Measurements from ENCODE around the gene CDK2AP2.
"Not testable (repeated sequence)": the region's sequence is repeated elsewhere in the genome, so short reads cannot be mapped to it uniquely, and the experiment has no call there.

CDK2AP2 gene, protein sequence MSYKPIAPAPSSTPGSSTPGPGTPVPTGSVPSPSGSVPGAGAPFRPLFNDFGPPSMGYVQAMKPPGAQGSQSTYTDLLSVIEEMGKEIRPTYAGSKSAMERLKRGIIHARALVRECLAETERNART

DNA sequence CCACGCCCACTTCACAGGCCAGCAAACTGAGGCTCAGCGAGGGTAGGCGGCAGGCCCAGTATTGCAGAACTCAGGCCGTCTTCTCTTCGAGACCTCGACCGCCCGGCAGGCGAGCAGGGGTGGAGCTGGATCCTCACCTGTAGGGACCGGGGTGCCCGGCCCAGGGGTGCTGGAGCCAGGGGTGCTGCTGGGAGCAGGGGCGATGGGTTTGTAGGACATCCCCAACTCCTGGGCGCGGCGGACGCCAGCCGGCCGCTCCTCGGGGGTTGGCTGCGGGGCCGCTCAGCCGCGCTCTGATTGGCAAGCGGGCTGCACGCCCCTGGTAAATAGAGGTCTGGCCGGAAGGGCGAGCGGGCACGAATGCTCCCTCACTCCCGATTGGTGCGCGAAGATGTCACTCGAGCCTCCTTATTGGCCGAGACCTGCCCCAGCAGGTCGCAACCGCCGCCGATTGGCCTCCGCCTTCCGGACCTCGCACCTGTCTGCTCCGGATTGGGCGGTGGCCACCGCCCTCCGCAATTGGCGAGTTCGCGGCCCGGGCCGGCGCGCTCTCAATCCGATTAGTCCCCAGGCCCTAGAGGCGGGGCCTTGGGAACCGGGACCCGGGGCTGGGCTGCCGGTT lies at the start of gene CDK2AP2:
Gene CDK2AP2, minus strand, starts transcription at position 299 of the 622 bp plus-strand sequence. Its CDS starts 80 bp downstream, at position 219.
- DNase-seq: peak; percentile 95 to 97

DNA sequence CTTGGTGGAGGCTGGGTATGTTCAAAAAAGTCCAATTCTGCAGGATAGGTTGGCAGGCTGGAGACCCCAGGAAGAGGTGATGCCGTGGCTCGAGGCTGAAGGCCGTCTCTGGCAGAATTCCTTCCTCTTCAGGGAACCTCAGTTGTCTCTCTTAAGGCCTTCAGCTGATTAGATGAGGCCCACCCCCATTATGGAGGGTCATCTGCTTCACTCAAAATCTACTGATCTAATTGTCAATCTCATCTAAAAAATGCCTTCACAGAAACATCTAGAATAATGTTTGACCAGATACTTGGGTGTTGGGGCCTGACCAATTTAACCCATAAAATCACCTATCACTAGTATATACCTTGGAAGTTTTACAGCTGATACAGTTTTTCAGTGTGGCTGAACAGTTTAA lies 48.3 kb upstream of the CDK2AP2 start:
- no peak for DNase-seq

DNA sequence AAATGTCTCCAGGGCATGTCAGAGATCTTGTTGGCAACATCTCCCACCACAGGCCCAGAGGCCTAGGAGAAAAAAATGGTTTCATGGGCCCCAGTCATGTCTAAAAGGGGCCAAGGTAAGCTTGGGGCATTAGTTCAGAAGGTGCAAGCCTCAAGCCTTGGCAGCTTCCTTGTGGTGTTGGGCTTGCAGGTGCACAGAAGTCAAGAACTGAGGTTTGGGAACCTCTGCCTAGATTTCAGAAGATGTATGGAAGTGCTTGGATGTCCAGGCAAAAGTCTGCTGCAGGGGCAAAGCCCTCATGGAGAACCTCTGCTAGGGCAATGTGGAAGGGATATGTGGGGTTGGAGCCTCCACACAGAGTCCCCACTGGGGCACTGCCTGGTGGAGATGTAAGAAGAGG lies 43.7 kb upstream of the CDK2AP2 start:
- not testable (repeated sequence) for DNase-seq

DNA sequence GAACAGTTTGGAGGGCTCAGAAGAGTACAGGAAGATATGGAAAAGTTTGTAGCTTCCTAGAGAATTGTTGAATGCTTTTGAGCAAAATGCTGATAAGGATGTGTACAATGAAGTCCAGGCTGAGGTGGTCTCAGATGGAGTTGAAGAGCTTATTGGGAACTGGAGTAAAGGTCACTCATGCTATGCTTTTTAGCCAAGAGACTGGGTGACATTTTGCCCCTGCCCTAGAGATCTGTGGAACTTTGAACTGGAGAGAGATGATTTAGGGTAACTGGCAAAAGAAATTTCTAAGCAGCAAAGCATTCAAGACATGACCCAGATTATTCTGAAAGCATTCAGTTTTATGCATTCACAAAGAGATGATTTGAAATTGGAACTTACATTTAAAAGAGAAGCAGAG lies 43.2 kb upstream of the CDK2AP2 start:
- no peak for DNase-seq

DNA sequence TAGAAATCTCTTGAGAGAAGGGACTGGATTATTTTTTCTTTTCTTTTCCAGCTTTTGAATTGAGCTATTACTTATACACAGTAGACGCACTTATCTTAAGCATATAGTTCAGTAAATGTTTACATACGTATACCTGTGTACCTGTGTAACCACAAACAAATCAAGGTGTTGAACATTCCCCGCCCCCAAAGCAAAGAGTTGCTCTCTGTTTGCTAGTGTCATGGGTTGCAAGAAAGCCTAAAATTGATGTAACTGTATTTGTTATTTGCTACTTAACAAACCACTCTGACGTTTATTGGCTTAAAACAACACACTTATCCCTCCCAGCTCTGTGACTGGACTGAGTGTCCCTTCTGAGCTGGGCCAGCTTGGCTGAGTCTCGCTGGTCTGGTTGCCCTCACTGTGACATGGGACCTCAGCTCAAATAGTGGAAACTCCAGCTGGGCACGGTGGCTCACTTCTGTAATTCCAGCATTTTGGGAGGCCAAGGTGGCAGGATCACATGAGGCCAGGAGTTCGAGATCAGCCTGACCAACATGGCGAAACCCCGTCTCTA lies 40.7 kb upstream of the CDK2AP2 start:
- DNase-seq: no peak

DNA sequence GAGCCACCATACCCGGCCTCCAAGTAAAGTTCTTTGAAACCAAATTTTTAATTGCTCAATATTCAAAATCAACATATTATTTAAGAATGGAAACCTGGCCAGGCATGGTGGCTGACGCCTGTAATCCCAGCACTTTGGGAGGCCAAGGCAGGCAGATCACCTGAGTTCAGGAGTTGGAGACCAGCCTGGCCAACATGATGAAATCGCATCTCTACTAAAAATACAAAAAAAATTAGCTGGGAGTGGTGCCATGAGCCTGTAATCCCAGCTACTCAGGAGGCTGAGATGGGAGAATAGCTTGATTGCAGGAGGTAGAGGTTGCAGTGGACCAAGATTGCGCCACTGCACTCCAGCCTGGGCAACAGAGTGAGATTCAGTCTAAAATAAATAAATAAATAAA lies 40.1 kb upstream of the CDK2AP2 start:
- not testable (repeated sequence) for DNase-seq

DNA sequence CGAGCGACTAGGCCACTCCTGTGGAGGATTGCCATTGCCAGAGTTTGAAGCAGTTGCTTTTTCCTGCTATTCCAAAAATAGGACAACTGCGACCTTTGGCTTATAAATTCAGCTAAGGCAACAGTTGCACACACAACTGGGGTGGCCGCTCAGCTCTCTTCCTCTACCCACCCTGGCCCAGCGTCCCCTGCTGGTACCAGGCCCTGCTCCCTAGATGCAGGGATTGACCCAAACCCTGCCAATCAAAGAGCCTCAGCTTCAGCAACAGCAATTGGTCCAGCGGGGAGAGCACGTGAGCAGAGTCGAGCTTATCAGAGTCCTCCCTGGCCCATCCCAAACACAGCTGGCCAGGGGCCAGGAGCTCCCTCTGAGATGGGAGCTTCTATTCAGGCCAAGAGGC lies 37.3 kb upstream of the CDK2AP2 start:
- DNase-seq: peak in 1 of 2 experiments; percentile 2

DNA sequence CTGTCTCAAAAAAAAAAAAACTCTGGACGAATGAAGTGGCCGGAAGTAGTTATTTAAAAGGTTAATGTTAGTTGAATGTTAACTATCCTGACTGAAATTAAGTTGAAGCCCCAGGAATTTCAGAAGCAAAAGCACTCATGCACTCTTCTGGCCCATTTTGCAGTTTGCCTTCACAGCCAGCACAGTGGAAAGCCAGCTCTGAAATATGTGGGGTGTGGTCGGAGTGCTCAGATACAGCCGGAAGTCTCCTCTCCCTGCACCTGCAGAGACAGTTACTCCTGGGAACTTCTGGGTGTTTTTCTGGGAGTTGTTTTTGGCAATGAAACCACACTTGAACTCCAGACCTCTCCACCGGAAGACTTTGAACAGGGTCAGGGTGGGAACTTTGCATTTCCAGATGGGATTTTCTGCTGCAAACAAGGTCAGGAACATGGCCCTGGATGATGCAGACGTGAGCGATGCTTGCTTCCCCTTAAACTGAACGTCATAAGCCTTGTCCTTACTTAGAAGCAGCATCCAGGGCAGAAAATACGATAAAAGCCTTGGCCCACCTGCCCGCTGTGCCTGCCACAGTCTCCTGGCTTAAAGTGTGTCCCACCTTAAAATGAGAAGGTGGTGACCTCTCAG lies 36.8 kb upstream of the CDK2AP2 start:
- DNase-seq: no peak

DNA sequence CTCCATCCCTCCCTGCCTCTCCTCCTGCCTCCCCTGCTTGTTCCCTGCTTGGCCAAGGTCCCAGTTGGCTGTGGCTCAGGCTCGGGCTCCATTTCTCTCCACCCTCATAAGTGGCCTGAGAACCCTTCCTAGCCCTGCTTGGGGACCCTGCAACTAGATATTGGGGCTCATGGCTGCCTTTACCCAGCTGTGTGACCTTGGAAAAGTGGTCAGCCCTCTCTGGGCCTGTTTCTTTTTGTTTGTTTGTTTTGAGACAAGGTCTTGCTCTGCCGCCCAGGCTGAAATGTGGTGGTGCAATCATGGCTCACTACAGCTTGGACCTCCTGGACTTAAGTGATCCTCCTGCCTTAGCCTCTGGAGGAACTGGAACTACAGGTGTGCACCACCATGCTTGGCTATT lies 35.6 kb upstream of the CDK2AP2 start:
- DNase-seq: no peak

DNA sequence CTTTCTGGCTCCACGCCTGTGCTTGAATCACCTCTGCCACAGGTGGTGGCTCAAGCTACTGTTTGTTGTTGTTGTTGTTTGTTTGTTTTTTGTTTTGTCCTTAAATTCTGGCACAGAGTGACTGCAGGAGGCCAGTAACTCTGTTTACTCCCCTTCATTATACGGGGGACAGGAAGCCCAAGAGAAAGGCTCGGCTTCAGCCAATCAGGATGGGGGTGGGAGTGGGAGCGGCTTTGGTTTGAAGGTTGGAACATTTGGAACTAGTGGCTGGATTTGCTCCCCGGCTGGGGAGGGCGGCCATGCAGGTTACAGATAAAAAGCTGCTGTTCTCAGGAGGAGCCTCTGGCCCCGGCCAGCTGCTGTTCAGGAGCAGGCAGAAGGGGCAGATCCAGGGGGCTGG lies 35.0 kb upstream of the CDK2AP2 start:
- DNase-seq: no peak

DNA sequence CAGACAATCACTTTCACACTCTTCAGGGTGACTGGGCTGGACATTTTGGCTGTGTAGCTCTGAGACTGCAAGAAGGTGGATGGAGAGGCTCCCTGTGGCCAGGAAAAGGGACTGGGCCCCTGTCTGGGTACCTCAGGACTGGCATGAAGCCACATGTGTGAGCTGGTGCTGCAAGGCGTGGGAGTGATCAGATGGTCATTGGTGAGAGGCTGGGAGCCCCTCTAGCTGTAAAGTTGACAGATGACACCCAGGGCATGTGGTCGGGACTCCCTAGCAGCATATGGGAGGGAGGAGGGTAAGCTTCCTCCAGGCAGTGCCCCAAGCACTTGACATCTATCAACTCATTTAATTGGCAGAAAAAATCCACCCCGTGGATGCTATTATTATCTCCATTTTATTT lies 34.2 kb upstream of the CDK2AP2 start:
- no peak for DNase-seq

DNA sequence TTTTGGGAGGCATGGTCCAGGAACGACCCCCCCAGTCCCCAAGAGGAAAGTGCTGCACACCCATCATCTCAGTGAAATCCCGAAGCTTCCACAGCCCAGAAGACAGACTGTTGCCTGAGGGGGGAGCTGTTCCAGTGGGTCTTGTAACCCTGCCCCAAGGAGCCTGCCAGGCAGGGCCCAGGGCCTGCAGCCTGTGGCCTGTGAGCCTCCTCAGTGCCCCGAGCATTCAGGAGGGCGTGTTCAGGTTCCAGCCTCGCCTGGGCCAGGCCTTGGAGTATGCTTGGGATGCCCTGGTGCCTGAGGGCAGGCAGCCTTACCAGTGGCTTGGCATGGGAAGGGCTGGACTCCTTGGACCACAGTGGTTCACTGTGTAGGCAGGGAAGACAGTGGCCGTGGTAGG lies 33.2 kb upstream of the CDK2AP2 start:
- DNase-seq: no peak

DNA sequence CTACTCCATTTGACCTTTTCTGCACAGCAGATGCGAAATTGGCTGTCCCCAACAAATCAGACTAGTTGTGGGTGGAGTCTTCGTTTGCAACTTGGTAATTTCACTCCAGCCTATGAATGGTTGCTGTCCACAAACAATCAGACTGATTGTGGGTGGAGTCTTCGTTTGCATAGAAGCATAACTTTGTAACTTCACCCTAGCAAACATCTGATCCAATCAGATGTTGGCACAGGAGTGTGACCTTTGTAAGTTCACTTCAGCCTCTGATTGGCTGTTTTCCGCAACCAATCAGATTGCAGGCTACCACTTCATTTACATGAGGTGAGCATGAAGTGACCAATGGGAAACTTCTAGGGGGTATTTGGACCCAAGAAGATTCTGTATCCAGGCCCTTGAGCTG lies 31.6 kb upstream of the CDK2AP2 start:
- no peak for DNase-seq

DNA sequence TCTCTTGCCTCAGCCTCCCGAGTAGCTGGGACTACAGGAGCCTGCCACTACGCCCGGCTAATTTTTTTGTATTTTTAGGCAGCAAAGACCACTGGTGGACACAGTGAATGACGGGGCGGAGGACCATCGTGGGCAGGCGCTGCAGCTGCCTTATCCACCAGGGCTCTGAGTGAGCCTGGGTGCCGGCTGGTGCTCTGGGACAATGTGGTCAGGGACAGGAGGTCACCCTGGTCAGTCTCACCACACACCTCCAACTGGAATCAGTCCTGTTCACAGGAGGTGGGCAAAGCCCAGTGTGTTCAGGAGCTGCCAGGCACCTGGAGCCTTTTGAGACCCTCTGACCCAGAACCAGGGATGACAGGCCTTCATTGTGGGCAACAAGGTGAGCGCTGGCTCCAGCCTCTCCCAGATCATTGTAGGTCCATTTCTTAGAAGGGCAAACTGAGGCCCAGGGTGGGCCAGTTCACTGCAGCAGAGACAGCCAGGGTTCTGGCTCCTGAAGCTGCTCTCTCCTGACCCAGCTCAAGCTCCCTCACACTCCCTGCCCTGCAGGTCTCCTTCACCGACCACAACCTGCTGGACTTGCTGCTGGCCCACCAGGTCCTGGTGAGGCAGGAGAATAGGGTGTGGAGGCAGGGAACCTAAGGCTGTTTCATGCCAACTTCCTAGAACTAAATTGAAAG lies 31.0 kb upstream of the CDK2AP2 start:
- DNase-seq: no peak

DNA sequence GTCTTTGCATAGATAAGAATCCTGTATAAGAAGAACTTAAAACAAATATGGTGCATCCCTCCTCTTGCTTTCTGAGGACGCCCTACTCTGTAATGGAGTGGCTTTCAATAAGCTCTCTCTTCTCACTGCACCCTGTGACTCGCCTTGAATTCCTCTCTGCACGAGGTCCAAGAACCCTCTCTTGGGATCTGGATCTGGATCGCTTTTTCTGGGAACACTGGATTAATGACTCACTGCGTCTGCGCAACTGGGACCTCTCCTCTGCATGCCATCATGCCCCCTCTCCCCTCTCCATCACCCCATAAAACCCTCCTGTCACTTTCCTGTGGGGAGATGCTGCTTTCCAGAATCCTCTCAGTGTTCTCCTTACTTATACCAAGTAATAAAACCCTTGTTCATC lies 30.3 kb upstream of the CDK2AP2 start:
- DNase-seq: no peak

DNA sequence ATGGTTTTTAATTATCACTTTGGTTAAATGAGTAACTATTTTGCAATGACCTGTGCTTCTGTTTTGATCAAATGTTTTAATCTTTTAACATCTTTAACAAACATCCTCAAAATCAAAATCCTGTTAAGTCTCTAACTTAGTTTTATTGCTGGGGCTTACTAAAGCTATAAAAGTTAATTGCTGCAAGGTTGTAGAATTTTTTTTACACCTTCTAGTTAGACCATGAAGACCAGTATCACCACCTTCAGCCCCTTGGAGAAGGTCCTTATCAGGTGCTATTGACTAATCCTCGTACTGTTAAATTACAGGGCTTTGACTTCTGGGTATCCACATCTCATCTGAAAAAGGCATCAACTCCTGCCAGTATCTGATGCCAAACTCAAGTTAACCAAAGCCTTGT lies 27.6 kb upstream of the CDK2AP2 start:
- no peak for DNase-seq

DNA sequence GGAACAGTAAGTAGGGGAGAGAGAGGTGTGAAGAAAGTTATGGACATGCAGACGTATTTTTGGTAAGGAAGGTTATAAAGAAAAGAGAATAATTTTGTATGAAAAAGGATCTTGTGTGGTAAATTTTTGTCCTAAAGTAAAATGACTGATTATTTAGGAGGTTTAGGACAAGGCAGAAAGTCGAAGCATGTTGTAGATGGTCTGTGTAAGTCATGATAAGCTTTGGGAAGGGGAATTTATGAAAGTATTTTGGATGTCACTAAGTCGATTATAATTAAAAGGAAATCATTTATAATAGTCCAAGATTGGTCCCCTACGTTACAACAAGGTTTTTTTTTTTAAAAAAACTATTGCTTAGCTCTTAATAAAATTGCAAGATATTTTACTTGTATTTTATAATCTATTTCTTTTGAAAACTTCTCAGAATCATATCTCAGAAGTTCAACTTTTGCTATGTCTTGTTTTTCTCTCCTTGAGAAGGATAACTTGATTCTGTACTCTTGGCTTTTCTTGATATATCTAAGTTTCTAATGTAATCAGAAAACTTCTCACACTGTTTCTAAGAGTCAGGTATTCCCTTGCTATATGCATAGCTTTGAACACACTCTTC lies 26.2 kb upstream of the CDK2AP2 start:
- no peak for DNase-seq

DNA sequence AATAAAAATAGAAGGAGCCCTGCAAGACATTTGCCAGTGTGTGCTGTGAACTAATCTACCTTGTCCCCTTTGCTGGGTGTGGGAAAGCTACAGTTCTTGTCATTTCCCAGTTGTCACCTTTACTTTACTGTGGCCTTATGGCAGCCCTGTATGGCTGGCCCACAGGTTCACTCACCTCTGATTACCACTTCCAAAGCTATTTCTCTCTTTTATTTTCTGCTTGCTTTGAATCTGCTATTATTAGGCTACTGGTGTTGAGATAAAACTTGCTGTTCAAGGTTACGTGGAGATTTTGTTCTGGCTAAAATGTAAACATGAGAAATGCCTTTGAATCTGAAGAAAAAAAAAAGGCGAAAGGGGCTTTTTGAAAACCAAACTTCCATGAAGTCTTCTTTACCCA lies 24.9 kb upstream of the CDK2AP2 start:
- no peak for DNase-seq

DNA sequence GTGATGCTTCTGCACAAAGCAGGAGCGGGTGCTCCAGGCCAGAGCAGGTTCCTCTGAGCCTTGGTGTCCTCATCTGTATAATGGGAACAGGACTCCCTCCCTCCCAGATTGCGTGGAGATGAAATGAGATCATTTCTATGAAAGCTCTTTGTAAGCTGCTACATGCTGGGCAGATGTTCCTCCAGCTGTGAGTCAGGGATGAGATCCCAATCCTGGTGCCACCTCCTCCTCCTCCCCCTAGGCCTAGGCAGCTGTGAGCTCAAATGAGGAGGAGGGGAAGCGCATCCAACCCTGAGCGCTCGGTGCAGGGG lies 22.3 kb upstream of the CDK2AP2 start:
- DNase-seq: no peak

DNA sequence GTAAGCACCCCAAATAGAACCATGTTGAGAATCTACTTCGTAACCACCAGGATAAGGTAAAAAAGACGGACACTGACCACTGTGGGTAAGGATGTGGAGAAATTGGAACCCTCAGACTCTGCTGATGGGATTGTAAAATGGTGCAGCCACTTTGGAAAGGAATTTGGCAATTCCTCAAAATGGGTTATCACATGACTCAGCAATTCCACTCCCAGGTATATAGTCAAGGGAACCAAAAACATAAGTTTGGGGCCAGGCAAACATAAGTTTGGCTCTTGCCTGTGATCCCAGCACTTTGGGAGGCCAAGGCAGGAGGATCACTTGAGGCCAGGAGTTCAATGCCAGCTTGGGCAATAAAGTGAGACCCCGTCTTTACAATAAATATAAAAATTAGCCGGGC lies 20.4 kb upstream of the CDK2AP2 start:
- DNase-seq: no peak

DNA sequence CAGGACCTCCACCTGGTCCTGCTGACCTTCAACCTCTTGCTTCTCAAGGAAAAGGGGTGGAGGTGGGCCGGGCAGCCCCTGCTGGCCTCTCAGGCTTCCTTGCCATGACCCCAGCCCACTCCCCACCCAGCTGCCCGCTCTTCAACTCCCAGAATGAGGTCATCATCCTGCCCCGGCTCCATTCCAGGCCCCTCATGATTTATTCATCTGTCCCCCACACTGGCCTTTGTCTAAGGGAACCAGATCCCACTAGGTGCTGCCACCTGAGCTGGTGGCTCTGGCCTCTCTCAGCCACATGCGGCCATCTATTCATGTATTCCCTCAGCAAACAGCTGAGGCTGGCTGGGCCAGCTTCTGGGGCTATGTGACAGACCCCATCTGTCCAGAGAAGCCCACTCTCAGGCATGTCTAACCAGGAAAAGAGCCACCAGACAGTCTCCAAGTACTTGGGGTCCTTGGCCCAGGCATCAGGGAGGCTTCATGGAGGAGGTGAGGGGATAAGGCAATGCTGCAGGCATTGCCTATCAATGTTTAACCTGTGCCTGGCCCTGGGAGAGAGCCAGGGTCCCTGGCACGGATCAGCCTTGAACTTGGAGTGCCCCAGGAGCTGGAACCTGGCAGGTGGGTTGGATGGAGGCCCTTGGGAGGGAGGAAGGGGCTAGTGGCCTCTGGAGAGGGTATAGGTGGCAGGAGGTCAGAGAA lies 17.5 kb upstream of the CDK2AP2 start:
- DNase-seq: no peak

DNA sequence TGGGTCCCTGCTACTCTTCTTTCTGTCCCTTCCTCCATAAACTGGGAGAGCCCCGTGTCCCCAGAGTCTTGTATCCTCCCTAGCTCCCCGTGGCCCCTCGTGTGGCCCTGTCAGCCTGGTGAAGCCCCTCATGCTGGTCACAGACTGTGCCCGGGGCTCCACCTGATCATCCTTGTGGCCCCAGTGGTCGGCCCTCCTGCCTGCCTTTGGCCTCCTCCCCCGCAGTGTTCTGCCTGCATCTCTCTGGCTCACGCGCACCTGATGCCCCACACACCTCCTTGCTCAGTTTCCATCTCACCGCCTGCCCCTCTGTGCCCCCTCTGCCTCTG lies 16.5 kb upstream of the CDK2AP2 start:
- no peak for DNase-seq

Data from NCI-H187 (cell line).